AG04450 (cell line): ENCODE results near the gene TIMM50. TPM values are rescaled to one million over a fixed set of nuclear protein-coding genes. Genes with fewer than 3 reads are reported as not detected.
A peak's percentile ranks its signal among the peaks of the same experiment; 100 is the strongest.

ENCODE experiments used
- CTCF ChIA-PET: fragments of 300-600, 350-600 bp; formaldehyde crosslinking; extraction: SDS; loops from one replicate; lab custom pipeline; 2022; ENCODE audit warnings: antibody characterized with exemption, inconsistent platforms; lab: Charles Lee
- POLR2A ChIA-PET: fragments of 350-600 bp; formaldehyde crosslinking; extraction: SDS; loops from one replicate; lab custom pipeline; 2021; ENCODE audit warnings: antibody characterized with exemption, inconsistent platforms; lab: Yijun Ruan, JAX
- DNase-seq: peaks from one replicate; pipeline ENCODE4 v3.0.0-alpha.2; 2011; ENCODE audit warnings: low read depth, low spot score
- H3K27ac ChIP-seq: one replicate; pipeline ENCODE4 v1.5.1; 2012; ENCODE audit warnings: low read depth, low read length, control low read depth
- H3K27me3 ChIP-seq: one replicate; pipeline ENCODE4 v1.6.0; 2012; ENCODE audit warnings: low read length; ENCODE audit not compliant: control insufficient read depth, insufficient read depth
- H3K4me3 ChIP-seq: 2 replicates; pipeline ENCODE4 v1.5.1; 2011; ENCODE audit warnings: mild to moderate bottlenecking, low read depth, low read length, control low read depth
- H3K9me3 ChIP-seq: 2 replicates; pipeline ENCODE4 v1.5.1; 2012; ENCODE audit warnings: low read length; ENCODE audit not compliant: control insufficient read depth, insufficient read depth
- polyA plus RNA-seq: library from polyadenylated mRNA; depleted of rRNA; stranded (reverse); fragments of >200 nt; gene quantifications from 2 replicates; pipeline ENCODE4 v1.2.3, GENCODE V29; 2011
- TF ChIP-seq, protein P1 (sequence below): IDR thresholded peaks from 2 replicates; pipeline ENCODE4 v1.5.1; 2011; ENCODE audit warnings: low read depth, low read length, control low read depth, inconsistent platforms

Gene TIMM50
- polyA plus RNA-seq, 1 experiment, result 58.9 TPM

DNA sequence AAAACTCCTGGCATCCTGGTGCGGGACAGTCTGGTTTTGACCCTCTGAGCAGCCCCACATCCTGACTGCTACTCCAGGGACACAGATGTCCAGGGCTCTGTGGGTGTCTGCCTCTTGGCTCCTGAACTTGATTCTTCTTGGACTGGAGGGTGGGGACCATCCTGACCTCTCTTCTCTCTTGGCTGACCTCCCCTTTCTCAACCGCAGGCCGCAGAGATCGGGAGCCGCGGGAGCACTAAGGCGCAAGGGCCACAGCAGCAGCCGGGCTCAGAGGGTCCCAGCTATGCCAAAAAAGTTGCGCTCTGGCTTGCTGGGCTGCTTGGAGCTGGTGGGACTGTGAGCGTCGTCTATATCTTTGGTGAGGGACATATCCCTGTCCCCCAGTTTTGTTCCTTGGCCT, 1.0 kb downstream of the TIMM50 start:
- no peak for DNase-seq
- CTCF ChIA-PET, result no interaction called here
- no peak overlapping the region for H3K27ac ChIP-seq

DNA sequence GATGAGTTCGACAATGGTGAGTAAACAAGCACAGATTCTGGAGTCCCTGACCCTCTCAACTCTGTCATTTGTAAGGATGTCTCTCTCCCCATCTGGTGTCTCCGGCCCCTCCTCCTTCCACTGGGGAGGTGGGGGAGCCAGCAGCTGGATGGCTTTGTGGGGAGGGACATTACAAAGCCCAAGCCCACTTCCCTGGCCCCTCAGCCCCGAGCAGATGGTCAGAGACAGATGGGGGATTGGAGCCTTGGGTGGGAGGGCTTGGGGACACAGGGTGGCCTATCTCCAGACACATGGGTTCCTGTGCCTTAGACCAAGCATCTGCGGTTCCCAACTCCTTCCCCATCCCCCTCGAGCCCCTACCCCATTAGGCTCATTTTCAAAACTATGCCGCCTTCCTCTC, 2.5 kb downstream of the TIMM50 start:
- no peak for DNase-seq
- H3K27me3 ChIP-seq, result no peaks in the 10 kb centered on the region
- POLR2A ChIA-PET, result no interaction called here
- no peak overlapping the region for H3K4me3 ChIP-seq
- TF ChIP-seq, protein P1, sequence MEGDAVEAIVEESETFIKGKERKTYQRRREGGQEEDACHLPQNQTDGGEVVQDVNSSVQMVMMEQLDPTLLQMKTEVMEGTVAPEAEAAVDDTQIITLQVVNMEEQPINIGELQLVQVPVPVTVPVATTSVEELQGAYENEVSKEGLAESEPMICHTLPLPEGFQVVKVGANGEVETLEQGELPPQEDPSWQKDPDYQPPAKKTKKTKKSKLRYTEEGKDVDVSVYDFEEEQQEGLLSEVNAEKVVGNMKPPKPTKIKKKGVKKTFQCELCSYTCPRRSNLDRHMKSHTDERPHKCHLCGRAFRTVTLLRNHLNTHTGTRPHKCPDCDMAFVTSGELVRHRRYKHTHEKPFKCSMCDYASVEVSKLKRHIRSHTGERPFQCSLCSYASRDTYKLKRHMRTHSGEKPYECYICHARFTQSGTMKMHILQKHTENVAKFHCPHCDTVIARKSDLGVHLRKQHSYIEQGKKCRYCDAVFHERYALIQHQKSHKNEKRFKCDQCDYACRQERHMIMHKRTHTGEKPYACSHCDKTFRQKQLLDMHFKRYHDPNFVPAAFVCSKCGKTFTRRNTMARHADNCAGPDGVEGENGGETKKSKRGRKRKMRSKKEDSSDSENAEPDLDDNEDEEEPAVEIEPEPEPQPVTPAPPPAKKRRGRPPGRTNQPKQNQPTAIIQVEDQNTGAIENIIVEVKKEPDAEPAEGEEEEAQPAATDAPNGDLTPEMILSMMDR, result no peak
- H3K27ac ChIP-seq, result no peak overlapping the region
- no peaks in the 10 kb centered on the region; the same call in 1 of the 2 replicates for H3K9me3 ChIP-seq
- CTCF ChIA-PET, result no interaction called here

More for the DNA sequence above, 1.0 kb downstream of the TIMM50 start:
- Histone ChIP-seq H3K4me3 (peak overlapping the region; percentile 100), H3K9me3 (no peaks in the 10 kb centered on the region; the same call in 1 of the 2 replicates), H3K27me3 (no peaks in the 10 kb centered on the region)
- TF ChIP-seq, protein P1, result no peak
- POLR2A ChIA-PET, result no interaction called here

DNA sequence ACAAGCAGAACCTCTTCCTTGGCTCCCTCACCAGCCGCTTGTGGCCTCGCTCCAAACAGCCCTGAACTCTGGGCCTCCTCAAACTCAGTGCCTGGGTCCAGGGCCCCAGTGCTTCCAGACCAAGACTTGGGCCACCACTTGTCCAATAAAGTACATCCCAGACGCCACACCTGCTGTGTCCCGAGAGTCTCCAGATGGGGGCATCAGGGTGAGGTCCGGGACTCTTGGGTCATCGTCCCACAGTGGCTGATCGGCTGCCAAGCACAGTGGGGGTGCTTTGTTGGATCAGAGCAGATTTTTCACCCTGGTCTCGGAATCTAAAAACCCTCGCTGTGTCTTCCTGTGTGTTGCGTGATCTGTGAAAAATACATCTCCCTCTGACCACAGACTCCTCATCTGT, 9.1 kb downstream of the TIMM50 start:
- ChIA-PET CTCF (interaction anchor here (1.8 to 2.3 kb wide), 2 partner anchors 16 to 43 kb away, joined by 6 to 10 read pairs; partner anchors contain the start of gene EID2B), POLR2A (no interaction called here)
- no peaks in the 10 kb centered on the region for H3K27me3 ChIP-seq
- no peak overlapping the region for H3K27ac ChIP-seq
- DNase-seq, result no peak
- TF ChIP-seq, protein P1, result no peak
- no peaks in the 10 kb centered on the region for H3K9me3 ChIP-seq
- no peak overlapping the region for H3K4me3 ChIP-seq

- no peak overlapping the region for H3K4me3 ChIP-seq
- H3K27me3 ChIP-seq, result peaks cover 3% of the 10 kb centered on the region
- TF ChIP-seq, protein P1, result no peak
- H3K27ac ChIP-seq, result no peak overlapping the region
- no peak for DNase-seq
- POLR2A ChIA-PET, result no interaction called here
- no peaks in the 10 kb centered on the region for H3K9me3 ChIP-seq
- CTCF ChIA-PET, result interaction anchor here (1.0 kb wide), 1 partner anchor 11 kb away, joined by 4 read pairs; no protein-coding TSS in a partner anchor
These were observed 11.6 kb downstream of the TIMM50 start for GRCh38 chr19:39492225-39492624.

DNA sequence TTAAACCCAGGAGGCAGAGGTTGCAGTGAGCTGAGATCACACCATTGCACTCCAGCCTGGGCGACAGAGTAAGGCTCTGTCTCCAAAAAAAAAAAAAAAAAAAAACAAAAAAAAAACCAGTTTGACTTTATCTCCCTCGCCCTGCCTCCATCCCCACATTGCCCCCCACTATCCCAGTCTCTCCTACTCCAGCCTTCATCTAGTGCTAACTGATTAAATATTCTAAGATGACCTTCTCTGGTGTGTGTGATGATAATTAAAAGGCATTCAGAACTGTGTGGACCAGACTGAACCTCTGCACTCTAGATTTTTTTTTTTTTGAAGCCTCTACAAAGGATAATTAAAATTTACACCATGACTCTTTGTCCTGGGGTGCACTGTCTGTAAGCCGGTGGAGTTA, 12.2 kb downstream of the TIMM50 start:
- H3K4me3 ChIP-seq, result no peak overlapping the region
- ChIA-PET POLR2A (no interaction called here), CTCF (interaction anchor here (1.0 kb wide), 1 partner anchor 10 kb away, joined by 4 read pairs; no protein-coding TSS in a partner anchor)
- peaks cover 5% of the 10 kb centered on the region for H3K27me3 ChIP-seq
- TF ChIP-seq, protein P1, result no peak
- H3K9me3 ChIP-seq, result no peaks in the 10 kb centered on the region
- H3K27ac ChIP-seq, result no peak overlapping the region
- no peak for DNase-seq
